Right lobe of liver (tissue), 6 donors: Measurements from ENCODE around the gene GLP1R. TPM values are rescaled to one million over a fixed set of nuclear protein-coding genes. Genes with fewer than 3 reads are reported as not detected.
"Not testable (repeated sequence)": the region's sequence is repeated elsewhere in the genome, so short reads cannot be mapped to it uniquely, and the experiment has no call there.

ENCODE experiments used
- ATAC-seq, 4 donors: fragments of 200-7000 bp; cut with Tn5 transposase; one replicate each; pipeline ENCODE4 v1.9.1; 2020; ENCODE audit warnings: mild to moderate bottlenecking in 4 of 4, moderate library complexity in 4 of 4
- DNase-seq, 3 donors: peaks; one replicate each; pipeline ENCODE4 v3.0.0-alpha.2; 2020
- H3K27ac ChIP-seq, 3 donors: fragments of 200-600 bp; one replicate each; pipeline ENCODE4 v1.8.0; 2022
- H3K27me3 ChIP-seq, 2 donors: fragments of 200-600 bp; one replicate each; pipeline ENCODE4 v1.8.0; 2022
- H3K36me3 ChIP-seq, 4 donors: fragments of 200-600 bp; sonication (generic) in 1 of 4; one replicate each; pipeline versions ENCODE4 v1.5.1 to v1.8.0; 2017 to 2022; ENCODE audit warnings: control low read depth in 1 of 4
- H3K4me1 ChIP-seq, 4 donors: fragments of 200-600 bp; sonication (generic) in 1 of 4; one replicate each; pipeline versions ENCODE4 v1.5.1 to v1.8.0; 2017 to 2022; ENCODE audit warnings: control low read depth in 1 of 4
- H3K4me3 ChIP-seq, 3 donors: fragments of 200-600 bp; one replicate each; pipeline ENCODE4 v1.8.0; 2022
- H3K9me3 ChIP-seq, 4 donors: fragments of 200-600 bp; sonication (generic) in 1 of 4; one replicate each; pipeline versions ENCODE4 v1.5.1 to v1.8.0; 2017 to 2022; ENCODE audit warnings: control low read depth in 1 of 4
- POLR2A ChIP-seq: fragments of 450-650 bp; IDR thresholded peaks from one replicate; pipeline ENCODE4 v1.6.1; 2017; ENCODE audit warnings: antibody characterized with exemption, mild to moderate bottlenecking
- WGBS: methylation state at CpG from one replicate; pipeline ENCODE4 v1.1.6; 2018; ENCODE audit warnings: low coverage, low lambda C conversion rate; ENCODE audit not compliant: insufficient coverage; ENCODE audit errors: missing lambda C conversion rate; 5-methylcytosine and 5-hydroxymethylcytosine counted together
- intact Hi-C, 2 donors: fragments of 100-400 bp; cut with DNase I; formaldehyde crosslinking; loops; one replicate each; pipeline versions ENCODE4 v1.11.2 to v1.14.1; 2022
- total RNA-seq, 6 experiments: library from RNA; depleted of rRNA in 2 of 6; stranded (reverse); fragments of >200 nt in 2 of 6; fragmentation: NEBNext Ultra II Directional in 3 of 6; extraction: Animal tissue kit (Norgen Biotek cat#: 25700) in 3 of 6; gene quantifications; one replicate each; pipeline versions ENCODE4 v1.1.0 to v1.2.4, GENCODE V29; 2016 to 2023
- TF ChIP-seq, protein P1 (sequence below), 4 donors: fragments of 200-600 bp in 3 of 4; fragments of 450-650 bp in 1 of 4; IDR thresholded peaks; one replicate each; pipeline versions ENCODE4 v1.5.1 to v1.8.0; 2016 to 2022; ENCODE audit warnings: antibody characterized with exemption in 4 of 4, mild to moderate bottlenecking in 2 of 4
- donor health status: DM: no; HTN: yes; CAD: no.
- donor health status: DM: no; HTN: no; CAD: no.
- donor health status: DM: no; HTN: no; CAD: no.
- donor health status: DM: no; HTN: yes; CAD: no.
- donor health status: DM: no; HTN: yes; CAD: no.

GLP1R gene
- total RNA-seq, 6 experiments from 2014 or later: not detected

DNA sequence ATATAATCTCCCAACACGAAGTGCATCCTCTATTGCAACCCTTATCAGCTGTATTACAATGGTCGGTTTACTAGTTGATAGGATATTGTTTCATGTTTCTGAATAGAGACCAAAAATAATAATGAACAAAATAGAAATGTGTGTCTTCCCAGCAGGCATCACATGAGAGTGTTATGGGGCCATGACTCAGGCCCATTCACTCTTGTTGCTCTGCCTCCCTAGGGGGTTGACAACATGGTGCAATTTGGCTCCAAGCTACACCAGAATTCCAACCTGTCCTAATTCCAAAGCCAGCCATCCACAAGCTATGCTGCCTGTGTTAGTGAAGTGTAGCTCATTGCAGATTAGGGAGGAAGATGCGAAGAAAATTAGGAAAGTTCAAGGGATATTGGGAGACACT is 79.5 kb downstream of the GLP1R start:
- ATAC-seq (no peak), DNase-seq (no peak)
- Histone ChIP-seq H3K4me3 (no peak overlapping the region), H3K9me3 (no peaks in the 10 kb centered on the region), H3K27me3 (no peaks in the 10 kb centered on the region), H3K36me3 (no peaks in the 10 kb centered on the region), H3K4me1 (no peaks in the 10 kb centered on the region), H3K27ac (no peak overlapping the region)
- TF ChIP-seq POLR2A: no peak
- TF ChIP-seq, protein P1, sequence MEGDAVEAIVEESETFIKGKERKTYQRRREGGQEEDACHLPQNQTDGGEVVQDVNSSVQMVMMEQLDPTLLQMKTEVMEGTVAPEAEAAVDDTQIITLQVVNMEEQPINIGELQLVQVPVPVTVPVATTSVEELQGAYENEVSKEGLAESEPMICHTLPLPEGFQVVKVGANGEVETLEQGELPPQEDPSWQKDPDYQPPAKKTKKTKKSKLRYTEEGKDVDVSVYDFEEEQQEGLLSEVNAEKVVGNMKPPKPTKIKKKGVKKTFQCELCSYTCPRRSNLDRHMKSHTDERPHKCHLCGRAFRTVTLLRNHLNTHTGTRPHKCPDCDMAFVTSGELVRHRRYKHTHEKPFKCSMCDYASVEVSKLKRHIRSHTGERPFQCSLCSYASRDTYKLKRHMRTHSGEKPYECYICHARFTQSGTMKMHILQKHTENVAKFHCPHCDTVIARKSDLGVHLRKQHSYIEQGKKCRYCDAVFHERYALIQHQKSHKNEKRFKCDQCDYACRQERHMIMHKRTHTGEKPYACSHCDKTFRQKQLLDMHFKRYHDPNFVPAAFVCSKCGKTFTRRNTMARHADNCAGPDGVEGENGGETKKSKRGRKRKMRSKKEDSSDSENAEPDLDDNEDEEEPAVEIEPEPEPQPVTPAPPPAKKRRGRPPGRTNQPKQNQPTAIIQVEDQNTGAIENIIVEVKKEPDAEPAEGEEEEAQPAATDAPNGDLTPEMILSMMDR (IDR thresholded peaks at IDR 0.05): no peak
- 44% methylated on average over 3 of the region's 3 CpGs for WGBS
- intact Hi-C loops: no loop called here

DNA sequence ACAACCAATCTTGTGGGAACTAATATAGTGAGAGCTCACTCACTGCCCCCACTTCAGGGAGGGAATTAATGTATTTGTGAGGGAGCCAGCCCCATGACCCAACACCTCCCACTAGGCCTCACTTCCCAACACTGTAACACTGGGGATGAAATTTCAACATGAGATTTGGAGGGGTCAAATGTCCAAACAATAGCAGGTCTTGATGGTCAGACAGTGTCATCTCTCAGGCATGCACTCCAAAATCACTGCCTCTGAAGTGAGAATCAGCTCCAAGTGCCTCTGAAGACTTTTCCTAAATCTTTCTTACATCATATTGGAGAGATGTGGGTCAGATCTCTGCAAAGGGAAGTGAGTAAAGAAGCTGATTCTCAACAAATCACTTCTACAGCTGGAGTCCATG is 80.3 kb downstream of the GLP1R start:
- ATAC-seq (no peak), DNase-seq (no peak)
- no peak overlapping the region for H3K4me3 ChIP-seq
- TF ChIP-seq POLR2A: no peak
- TF ChIP-seq, protein P1 (IDR thresholded peaks at IDR 0.05): no peak
- H3K4me1 ChIP-seq: no peaks in the 10 kb centered on the region
- no peak overlapping the region for H3K27ac ChIP-seq
- no peaks in the 10 kb centered on the region for H3K27me3 ChIP-seq
- no peaks in the 10 kb centered on the region for H3K36me3 ChIP-seq
- H3K9me3 ChIP-seq: no peaks in the 10 kb centered on the region
- intact Hi-C loops: no loop called here

DNA sequence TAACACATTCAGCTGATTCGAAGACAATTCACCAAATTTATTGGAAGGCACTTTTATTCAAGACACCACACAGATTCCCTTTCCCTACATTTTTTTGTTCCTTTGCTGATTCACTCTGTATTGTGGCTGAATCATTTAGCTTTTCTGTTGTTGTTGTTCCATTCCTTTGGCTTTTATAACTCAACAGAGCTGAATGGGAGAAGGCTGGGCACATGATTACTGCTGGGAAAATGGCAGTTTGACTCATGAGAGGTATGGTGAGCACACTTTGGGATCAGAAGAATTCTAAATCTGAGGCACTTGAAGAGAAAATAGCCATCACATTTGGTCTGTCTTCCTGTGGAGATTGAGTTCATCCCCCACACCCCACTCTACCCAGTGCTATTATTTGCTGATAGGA is 82.1 kb downstream of the GLP1R start:
- Histone ChIP-seq H3K36me3 (no peaks in the 10 kb centered on the region), H3K27me3 (no peaks in the 10 kb centered on the region), H3K27ac (no peak overlapping the region), H3K4me1 (no peaks in the 10 kb centered on the region), H3K4me3 (no peak overlapping the region), H3K9me3 (no peaks in the 10 kb centered on the region)
- DNase-seq: no peak
- WGBS: 80% methylated on average over 1 of the region's 1 CpG
- no peak for ATAC-seq
- intact Hi-C loops: no loop called here
- TF ChIP-seq, protein P1 (IDR thresholded peaks at IDR 0.05): no peak
- TF ChIP-seq POLR2A: no peak

DNA sequence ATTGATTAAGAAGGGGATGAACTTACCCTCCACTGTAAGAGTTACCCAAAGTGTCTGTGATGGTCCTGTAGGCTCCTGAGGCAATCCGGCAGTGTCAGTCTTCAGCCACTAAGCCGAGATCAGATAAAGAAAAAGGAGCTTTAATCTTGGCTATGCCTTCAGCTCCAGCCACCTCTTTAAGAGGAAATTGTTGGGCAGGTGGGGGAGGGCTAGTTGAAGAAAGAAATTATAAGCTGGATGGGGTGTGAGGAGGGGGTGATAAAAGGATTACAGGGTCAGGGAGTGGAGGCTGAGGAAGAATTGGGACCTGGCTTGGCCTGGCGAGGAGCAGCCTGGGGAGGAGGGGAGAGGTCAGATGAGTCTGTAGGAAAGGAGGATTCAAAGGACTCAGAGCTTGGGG is 86.2 kb downstream of the GLP1R start:
- H3K36me3 ChIP-seq, DNase-seq, intact Hi-C loops, H3K9me3 ChIP-seq, H3K4me1 ChIP-seq, H3K27ac ChIP-seq, H3K4me3 ChIP-seq, ATAC-seq, H3K27me3 ChIP-seq: not testable (repeated sequence)
- 60% methylated on average over 3 of the region's 3 CpGs for WGBS

DNA sequence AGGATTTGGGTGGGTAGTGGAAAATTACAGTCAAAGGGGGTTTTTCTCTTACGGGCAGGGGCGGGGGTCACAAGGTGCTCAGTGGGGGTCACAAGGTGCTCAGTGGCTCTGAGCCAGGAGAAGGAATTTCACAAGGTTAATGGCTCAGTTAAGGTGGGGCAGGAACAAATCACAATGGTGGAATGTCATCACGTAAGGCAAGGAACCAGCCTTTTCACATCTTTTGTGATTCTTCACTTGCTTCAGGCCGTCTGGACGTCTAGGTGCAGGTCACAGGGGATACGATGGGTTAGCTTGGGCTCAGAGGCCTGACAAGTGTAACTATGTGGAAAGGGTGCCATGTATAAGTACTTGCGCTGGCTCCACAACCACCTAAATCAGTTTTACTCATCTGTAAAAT is 87.6 kb downstream of the GLP1R start:
- intact Hi-C loops, H3K4me1 ChIP-seq, H3K27ac ChIP-seq, H3K4me3 ChIP-seq, H3K9me3 ChIP-seq, H3K27me3 ChIP-seq, ATAC-seq, H3K36me3 ChIP-seq, DNase-seq: not testable (repeated sequence)
- WGBS: 60% methylated on average over 7 of the region's 7 CpGs

DNA sequence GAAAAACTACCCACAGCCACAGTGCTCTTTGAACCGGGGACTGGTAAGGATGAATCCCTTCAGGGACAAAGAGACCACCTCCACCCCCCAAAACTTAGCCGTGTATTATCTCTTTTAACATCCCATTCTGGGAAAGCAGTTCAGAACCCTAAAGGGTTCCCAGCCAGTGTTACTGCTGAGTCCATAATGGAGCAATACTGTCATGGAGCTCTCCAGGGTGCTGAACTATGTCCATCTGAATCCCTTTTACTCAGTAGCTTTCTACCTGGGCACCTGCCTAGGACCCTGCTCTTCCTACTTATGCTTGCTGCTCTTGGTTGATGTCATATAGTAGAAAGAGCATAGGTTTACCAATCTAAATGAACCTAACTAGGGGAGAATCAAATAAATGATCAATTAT is 88.7 kb downstream of the GLP1R start:
- Histone ChIP-seq H3K4me1 (no peaks in the 10 kb centered on the region), H3K4me3 (no peak overlapping the region), H3K27ac (no peak overlapping the region), H3K9me3 (no peaks in the 10 kb centered on the region), H3K36me3 (no peaks in the 10 kb centered on the region), H3K27me3 (no peaks in the 10 kb centered on the region)
- DNase-seq (no peak), ATAC-seq (peak in 3 of 4 donors; percentile 55 to 61 (median 56))
- TF ChIP-seq, protein P1 (IDR thresholded peaks at IDR 0.05): no peak
- WGBS: 20% methylated on average over 1 of the region's 2 CpGs
- intact Hi-C loops: no loop called here
